DOHH2 (cell line): ENCODE results near the gene MRPL53.

Experiments
- EZH2phosphoT487 ChIP-seq: fragments of 200-600 bp; sonication (generic); IDR thresholded peaks from 2 replicates; pipeline ENCODE4 v1.6.1; 2017; ENCODE audit warnings: borderline replicate concordance, mild to moderate bottlenecking, antibody characterized with exemption, low read length, moderate library complexity, mixed read lengths
- TF ChIP-seq, protein P1 (sequence below): fragments of 200-600 bp; sonication (generic); IDR thresholded peaks from one replicate; pipeline ENCODE4 v1.5.1; 2014; ENCODE audit warnings: antibody characterized with exemption, mild to moderate bottlenecking, low read depth, low read length; ENCODE audit not compliant: poor library complexity, severe bottlenecking

DNA sequence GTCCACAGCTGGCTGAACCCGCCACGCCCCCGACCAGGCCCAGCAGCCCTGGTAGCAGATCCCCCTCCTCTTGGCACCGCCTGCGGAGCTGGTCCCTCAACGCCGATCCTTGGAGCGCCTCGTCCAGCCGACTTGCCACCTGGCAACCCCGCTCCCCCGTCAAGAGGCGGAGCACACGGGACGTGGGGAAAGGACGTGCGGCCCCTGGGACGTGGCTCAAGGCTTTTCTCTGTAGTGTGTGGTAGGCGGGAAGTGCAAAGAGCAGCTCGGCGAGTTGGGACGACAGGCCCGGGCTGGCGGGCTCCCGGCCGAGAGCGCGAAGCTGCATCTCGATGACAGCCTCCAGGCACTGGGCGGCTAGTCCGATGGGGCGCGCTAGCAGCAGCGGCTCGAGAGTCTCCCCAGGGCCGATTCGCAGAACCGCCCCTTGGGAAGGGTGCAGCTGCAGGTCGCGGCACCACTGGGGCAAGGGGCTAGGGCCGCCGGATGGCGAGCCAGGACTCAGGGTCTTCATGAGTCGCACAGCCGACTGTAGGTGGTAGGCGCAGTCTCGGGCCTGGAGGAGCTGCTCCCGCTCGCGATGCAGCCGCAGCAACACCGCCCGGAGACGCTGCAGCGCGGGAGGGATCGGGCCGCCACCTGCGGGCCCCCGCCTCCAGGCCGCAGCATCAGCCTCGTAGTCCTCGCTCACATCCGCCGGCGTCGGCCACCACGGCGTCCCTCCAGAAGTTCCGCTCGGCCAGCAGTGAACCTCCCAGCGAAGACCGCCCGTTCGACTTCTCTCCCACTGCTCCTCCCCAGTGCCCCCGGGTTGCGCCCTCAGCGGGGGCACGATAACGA is 9.7 kb upstream of the MRPL53 start:
- TF ChIP-seq, protein P1, sequence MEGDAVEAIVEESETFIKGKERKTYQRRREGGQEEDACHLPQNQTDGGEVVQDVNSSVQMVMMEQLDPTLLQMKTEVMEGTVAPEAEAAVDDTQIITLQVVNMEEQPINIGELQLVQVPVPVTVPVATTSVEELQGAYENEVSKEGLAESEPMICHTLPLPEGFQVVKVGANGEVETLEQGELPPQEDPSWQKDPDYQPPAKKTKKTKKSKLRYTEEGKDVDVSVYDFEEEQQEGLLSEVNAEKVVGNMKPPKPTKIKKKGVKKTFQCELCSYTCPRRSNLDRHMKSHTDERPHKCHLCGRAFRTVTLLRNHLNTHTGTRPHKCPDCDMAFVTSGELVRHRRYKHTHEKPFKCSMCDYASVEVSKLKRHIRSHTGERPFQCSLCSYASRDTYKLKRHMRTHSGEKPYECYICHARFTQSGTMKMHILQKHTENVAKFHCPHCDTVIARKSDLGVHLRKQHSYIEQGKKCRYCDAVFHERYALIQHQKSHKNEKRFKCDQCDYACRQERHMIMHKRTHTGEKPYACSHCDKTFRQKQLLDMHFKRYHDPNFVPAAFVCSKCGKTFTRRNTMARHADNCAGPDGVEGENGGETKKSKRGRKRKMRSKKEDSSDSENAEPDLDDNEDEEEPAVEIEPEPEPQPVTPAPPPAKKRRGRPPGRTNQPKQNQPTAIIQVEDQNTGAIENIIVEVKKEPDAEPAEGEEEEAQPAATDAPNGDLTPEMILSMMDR, result no peak
- TF ChIP-seq EZH2phosphoT487, result no peak
